Skeletal muscle tissue (tissue), 4 donors: ENCODE results near the gene PSAP. TPM values are rescaled to one million over a fixed set of nuclear protein-coding genes. Genes with fewer than 3 reads are reported as not detected.
A peak's percentile ranks its signal among the peaks of the same experiment; 100 is the strongest.
"Not testable (repeated sequence)": the region's sequence is repeated elsewhere in the genome, so short reads cannot be mapped to it uniquely, and the experiment has no call there.

ENCODE experiments used
- H3K27ac ChIP-seq: one replicate; pipeline ENCODE4 v1.7.0; 2013; ENCODE audit warnings: mild to moderate bottlenecking, low read depth, low read length, inconsistent platforms
- H3K27me3 ChIP-seq, 3 donors: one replicate each; pipeline ENCODE4 v1.7.0; 2013; ENCODE audit warnings: low read length in 3 of 3; ENCODE audit not compliant: control insufficient read depth in 3 of 3, insufficient read depth in 3 of 3
- H3K36me3 ChIP-seq, 3 donors: one replicate each; pipeline ENCODE4 v1.7.0; 2013; ENCODE audit warnings: low read length in 3 of 3; ENCODE audit not compliant: control insufficient read depth in 3 of 3, insufficient read depth in 3 of 3
- H3K4me1 ChIP-seq, 3 donors: one replicate each; pipeline ENCODE4 v1.7.0; 2013; ENCODE audit warnings: low read length in 3 of 3, mild to moderate bottlenecking in 3 of 3; ENCODE audit not compliant: control insufficient read depth in 3 of 3, insufficient read depth in 3 of 3
- H3K4me3 ChIP-seq, 3 donors: one replicate each; pipeline ENCODE4 v1.7.0; 2013; ENCODE audit warnings: low read length in 3 of 3
- H3K9ac ChIP-seq, 3 donors: one replicate each; pipeline ENCODE4 v1.7.0; 2013; ENCODE audit warnings: low read length in 3 of 3, mild to moderate bottlenecking in 3 of 3, moderate library complexity in 2 of 3, low read depth in 1 of 3
- H3K9me3 ChIP-seq, 3 donors: one replicate each; pipeline ENCODE4 v1.7.0; 2013; ENCODE audit warnings: low read length in 3 of 3; ENCODE audit not compliant: control insufficient read depth in 3 of 3
- total RNA-seq: library from RNA; depleted of rRNA; stranded (reverse); fragments of >200 nt; gene quantifications from one replicate; pipeline ENCODE4 v1.2.3, GENCODE V29; 2014
- donor health status: Osteomylitis.

PSAP gene
- total RNA-seq, 1 donor from 2014 or later = 369 TPM

DNA sequence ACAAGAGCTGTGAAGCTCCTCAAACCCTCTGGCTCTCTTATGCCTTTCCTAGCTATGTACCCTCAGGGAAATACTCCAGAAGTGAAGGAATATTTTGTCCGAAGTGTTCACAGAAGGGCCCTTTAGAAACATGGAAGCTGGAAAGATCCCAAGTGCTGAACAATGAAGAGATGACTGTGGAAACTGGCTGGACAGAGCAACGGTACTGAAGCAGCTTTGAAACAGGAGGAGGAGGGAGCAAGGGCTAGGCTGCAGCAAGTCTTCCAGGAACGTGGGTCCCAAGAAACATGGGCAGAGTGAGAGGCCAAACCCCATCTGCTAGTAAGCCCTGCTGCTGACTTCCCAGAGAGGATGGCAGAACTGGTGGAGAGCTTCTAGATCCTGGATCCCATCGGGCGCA lies 3.0 kb upstream of the PSAP start:
- no peaks in the 10 kb centered on the region for H3K36me3 ChIP-seq
- H3K9ac ChIP-seq = no peak overlapping the region
- peaks cover 3 to 20% (median 6%) of the 10 kb centered on the region in 3 donors for H3K4me1 ChIP-seq
- no peak overlapping the region for H3K27ac ChIP-seq
- H3K4me3 ChIP-seq = no peak overlapping the region
- H3K27me3 ChIP-seq = no peaks in the 10 kb centered on the region
- H3K9me3 ChIP-seq = no peaks in the 10 kb centered on the region

DNA sequence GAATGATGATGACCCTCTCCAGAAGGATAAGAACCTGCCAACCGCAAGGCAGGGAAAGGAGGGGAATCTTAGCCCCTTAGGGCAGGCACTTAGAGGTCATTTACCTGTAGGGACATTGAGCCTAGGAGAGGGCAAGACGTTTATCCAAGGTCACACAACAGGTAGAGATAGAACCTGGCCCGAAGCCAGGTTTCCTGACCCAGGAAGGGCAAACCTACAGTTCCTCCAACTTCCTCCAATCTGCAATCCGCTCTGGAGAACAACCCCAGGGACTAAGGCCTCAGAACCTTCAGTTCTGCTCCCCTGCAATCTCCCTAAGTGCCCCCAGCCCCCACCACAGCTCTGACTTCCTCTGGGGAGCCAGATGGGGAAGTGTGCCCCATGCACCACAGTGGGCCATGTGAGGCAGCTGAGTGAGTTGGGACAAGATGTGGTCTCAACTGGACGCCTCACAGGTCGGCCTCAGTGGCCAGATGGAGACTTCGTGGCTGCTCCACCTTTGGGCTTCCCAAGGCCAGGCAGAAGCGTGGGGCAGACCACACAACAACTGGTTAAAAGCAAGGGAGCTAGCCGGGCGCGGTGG lies 1.4 kb upstream of the PSAP start:
- no peaks in the 10 kb centered on the region for H3K36me3 ChIP-seq
- peaks cover 18 to 28% (median 22%) of the 10 kb centered on the region in 3 donors for H3K4me1 ChIP-seq
- H3K9ac ChIP-seq = no peak overlapping the region
- H3K27me3 ChIP-seq = no peaks in the 10 kb centered on the region
- peak overlapping the region; percentile 99 for H3K27ac ChIP-seq
- H3K4me3 ChIP-seq = no peak overlapping the region
- H3K9me3 ChIP-seq = no peaks in the 10 kb centered on the region

- peaks cover 26 to 35% (median 30%) of the 10 kb centered on the region in 3 donors for H3K4me1 ChIP-seq
- not testable (repeated sequence) for H3K36me3 ChIP-seq, H3K27me3 ChIP-seq, H3K9me3 ChIP-seq
- peak overlapping the region; percentile 61 to 100 (median 78) for H3K9ac ChIP-seq
- peak overlapping the region; percentile 58 to 67 (median 59) for H3K4me3 ChIP-seq
- H3K27ac ChIP-seq = peak overlapping the region; percentile 99
These were observed 529 bp upstream of the PSAP start for GRCh38 chr10:71851465-71852095.

- no peaks in the 10 kb centered on the region for H3K27me3 ChIP-seq
These were observed 869 bp downstream of the PSAP start for GRCh38 chr10:71850021-71850742.

GRCh38 chr10:71849461-71849908 lies 1.6 kb downstream of the PSAP start:
- H3K27ac ChIP-seq = peak overlapping the region; percentile 99
- H3K4me3 ChIP-seq = peak overlapping the region; percentile 96 to 99 (median 98)
- no peaks in the 10 kb centered on the region for H3K36me3 ChIP-seq
- no peaks in the 10 kb centered on the region for H3K27me3 ChIP-seq
- no peaks in the 10 kb centered on the region for H3K9me3 ChIP-seq
- peaks cover 38 to 46% (median 42%) of the 10 kb centered on the region in 3 donors for H3K4me1 ChIP-seq
- H3K9ac ChIP-seq = peak overlapping the region; percentile 8 to 97 (median 43)

More at GRCh38 chr10:71850021-71850742, 869 bp downstream of the PSAP start:
- H3K36me3 ChIP-seq = no peaks in the 10 kb centered on the region
- peak overlapping the region; percentile 96 to 99 (median 98) for H3K4me3 ChIP-seq
- H3K27ac ChIP-seq = peak overlapping the region; percentile 99
- H3K4me1 ChIP-seq = peaks cover 36 to 46% (median 41%) of the 10 kb centered on the region in 3 donors
- no peaks in the 10 kb centered on the region for H3K9me3 ChIP-seq
- peak overlapping the region; percentile 93 to 100 (median 97) for H3K9ac ChIP-seq

DNA sequence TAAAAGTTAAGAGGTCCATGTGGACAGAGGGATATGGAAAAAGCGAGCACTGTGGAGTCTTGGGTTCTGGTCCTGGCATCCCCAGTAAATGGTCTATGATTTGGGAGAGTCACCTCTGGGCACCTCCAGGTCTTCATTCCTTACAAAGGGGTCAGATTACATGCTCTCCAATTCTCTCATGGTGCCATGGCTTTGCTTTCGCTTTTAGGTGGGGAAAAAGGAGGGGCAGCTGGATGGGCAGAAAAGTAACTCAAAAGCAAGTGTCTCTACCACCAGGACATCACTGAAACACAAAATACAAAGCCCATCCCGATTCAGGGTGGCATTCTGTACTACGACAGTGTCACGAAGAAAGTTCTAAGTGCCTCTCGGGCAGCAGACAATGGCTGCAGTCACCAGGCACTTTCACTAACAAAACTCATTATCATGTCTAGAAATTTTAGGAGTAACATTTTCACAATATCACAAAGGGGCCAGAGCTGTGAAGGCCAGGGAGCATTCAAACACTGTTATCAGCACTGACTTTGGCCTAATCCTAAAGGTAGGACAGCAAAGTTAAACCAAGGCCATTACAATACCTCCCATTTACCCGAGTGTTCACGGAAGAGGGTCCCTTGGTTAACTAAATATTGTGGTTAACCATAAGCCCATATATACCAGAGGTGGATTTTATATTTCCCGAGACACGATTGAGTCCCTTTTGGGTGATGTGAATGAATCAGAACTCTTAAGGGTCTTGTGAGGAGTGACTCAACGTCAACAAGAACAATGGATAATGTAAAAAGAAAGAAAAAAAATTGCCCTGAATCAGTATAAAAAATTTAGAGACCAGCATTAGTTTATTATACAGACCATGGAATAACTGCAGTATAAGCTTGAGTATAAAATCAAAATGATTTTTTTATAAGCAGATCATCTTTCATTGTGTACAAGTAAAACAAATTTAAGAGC lies 2.5 kb downstream of the PSAP start:
- H3K27me3 ChIP-seq = no peaks in the 10 kb centered on the region
- peaks cover 43 to 54% (median 49%) of the 10 kb centered on the region in 3 donors for H3K4me1 ChIP-seq
- H3K27ac ChIP-seq = peak overlapping the region; percentile 99
- H3K9me3 ChIP-seq = no peaks in the 10 kb centered on the region
- peak overlapping the region; percentile 26 to 69 (median 34) for H3K9ac ChIP-seq
- no peaks in the 10 kb centered on the region for H3K36me3 ChIP-seq
- peak overlapping the region; percentile 46 to 98 (median 96) for H3K4me3 ChIP-seq

- Histone ChIP-seq H3K4me3 (no peak overlapping the region), H3K36me3 (no peaks in the 10 kb centered on the region), H3K4me1 (peaks cover 54 to 64% (median 61%) of the 10 kb centered on the region in 3 donors), H3K9ac (peak overlapping the region in 1 of 3 donors; percentile 34), H3K27ac (peak overlapping the region; percentile 99), H3K27me3 (no peaks in the 10 kb centered on the region), H3K9me3 (no peaks in the 10 kb centered on the region)
These were observed 3.6 kb downstream of the PSAP start for GRCh38 chr10:71847418-71847817.

- peaks cover 57 to 62% (median 62%) of the 10 kb centered on the region in 3 donors for H3K4me1 ChIP-seq
- no peaks in the 10 kb centered on the region for H3K36me3 ChIP-seq
- no peak overlapping the region for H3K4me3 ChIP-seq
- H3K27me3 ChIP-seq = no peaks in the 10 kb centered on the region
- H3K27ac ChIP-seq = peak overlapping the region; percentile 9
- H3K9ac ChIP-seq = peak overlapping the region in 1 of 3 donors; percentile 11
- no peaks in the 10 kb centered on the region for H3K9me3 ChIP-seq
These were observed 4.2 kb downstream of the PSAP start for GRCh38 chr10:71846816-71847215.
